Activated T-cell treated with anti-CD3 and anti-CD28 coated beads, Interleukin-2, amount 50 U/mL, for 48 hours (primary cell): ENCODE measurements around the gene RIN2.

Source experiments
- DNase-seq, 2 experiments: peaks; one replicate each; pipeline ENCODE4 v3.0.0-alpha.2; 2020

Gene RIN2

DNA sequence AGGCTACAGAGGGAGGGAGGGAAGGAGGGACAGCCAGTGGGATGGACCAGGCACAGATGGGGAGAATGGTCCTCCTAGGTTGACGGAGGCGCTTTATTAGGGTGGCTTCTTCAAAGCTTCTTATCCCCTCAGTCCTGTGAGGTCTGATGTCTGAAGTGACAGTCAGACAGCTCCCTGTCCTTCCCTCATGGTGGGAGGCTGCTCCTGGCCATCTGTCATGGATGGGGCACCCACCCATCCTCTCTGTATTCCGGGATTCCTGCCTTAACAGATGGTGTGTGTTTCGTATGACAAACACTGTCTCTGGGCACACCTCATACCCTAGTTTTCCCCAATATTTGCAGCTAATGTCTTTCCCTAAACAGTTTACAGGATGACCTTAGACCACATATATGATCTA, 7.9 kb downstream of the RIN2 start:
- DNase-seq, result no peak

DNA sequence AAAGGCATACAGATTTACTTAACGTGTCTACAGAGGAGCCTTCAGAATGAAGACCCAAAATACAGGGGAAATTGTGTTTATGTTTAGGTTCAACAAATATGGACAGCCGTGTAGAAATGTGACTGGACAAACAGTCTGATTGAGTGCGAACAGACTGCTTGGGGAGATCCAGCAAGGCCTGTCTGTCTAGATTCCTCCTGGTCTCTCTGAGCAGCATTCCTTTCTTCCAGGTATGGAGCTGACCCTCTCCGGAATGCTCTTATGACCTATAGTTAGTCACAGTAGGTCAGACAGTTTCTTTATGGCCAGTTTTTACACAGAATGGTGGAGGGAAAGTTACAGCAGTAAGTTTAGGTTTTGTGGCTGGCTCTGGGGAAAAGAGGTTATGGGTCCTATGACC, 9.0 kb downstream of the RIN2 start:
- DNase-seq, result no peak

DNA sequence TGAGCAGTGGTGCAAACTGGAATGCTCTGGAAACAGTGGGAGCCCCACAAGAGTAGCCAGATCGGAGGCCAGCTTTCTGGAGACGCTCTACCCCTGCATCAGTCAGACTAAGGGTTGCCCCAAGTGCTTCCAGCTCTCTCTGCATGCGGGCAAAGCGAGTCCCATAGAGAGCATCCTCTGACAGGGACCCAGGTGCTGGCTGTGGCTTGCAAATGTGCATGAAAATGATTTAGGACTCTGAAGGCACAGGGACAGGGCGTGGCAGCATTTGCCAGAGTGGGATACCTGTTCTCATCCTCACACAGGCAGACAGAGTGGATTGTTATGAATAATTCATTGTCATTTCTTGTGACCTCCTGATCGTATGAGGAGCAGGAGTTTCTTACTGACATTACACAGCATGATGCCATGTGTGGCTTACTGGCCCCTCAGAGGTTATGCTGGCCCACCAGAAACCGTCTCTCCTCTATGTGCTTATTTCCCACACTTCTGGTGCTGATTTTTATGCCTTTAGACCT, 10.3 kb downstream of the RIN2 start:
- no peak for DNase-seq

GRCh38 chr20:19769507-19769906, 11.4 kb downstream of the RIN2 start:
- no peak for DNase-seq

GRCh38 chr20:19770375-19770774, 12.3 kb downstream of the RIN2 start:
- DNase-seq, result no peak

DNA sequence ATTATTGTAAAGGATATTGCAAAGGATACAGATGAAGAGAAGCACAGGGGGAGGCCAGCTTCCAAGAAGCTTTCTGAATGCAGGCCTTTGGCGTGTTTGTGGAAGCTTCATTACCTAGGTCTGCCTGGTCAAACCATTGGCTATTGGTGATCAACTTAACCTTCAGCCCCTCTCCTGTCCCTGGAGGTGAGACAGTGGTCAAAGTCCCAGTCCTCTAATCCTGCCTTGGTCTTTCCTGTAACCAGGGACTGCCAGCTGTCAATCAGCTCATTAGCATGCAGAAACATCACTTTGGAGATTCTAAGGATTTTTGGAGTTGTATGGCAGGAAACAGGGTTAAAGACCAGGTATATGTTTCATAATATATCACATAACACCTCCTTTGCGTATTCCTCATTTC, 13.0 kb downstream of the RIN2 start:
- no peak for DNase-seq

- no peak for DNase-seq
Measured at GRCh38 chr20:19773471-19773870, 15.4 kb downstream of the RIN2 start.

GRCh38 chr20:19774135-19774933, 16.3 kb downstream of the RIN2 start:
- DNase-seq, result no peak

GRCh38 chr20:19775353-19776253, 17.5 kb downstream of the RIN2 start:
- DNase-seq, result no peak

DNA sequence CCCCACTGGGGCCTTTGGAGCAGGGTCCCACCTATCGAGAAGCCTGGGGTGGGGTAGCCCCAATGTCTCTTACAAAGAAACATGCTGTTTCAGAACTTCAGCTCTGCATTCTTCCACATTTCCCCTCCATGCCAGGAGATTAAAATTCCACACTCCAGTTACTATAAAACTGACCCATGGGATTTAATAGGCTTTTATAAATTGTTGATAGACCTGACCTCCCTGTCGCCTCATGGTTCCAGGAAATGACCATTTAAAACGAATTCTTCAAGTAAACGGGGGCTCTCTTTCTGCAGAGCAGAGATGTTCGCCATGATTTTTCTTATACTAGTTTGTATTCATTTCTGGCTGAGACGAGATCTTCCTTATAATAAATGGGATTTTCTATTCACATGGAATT, 19.3 kb downstream of the RIN2 start:
- no peak for DNase-seq

DNA sequence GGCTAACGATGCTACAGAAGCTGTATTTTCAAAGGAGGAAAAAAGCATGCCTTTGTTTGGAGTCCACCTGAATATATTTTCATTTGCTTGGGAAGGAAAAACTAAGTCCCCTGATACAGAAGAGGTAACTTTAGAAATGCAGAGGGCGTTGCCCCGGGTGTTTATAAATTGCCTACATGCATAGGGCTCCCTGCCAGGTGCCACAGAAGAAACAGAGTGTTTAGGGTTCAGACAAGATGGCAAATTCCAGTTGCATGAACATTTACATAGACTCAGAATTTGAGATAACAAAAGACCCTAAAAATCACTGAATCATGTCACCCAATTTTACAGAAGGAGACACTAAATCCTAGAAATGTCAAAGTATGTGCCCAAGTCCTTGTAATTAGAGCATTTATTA, 19.9 kb downstream of the RIN2 start:
- no peak for DNase-seq

DNA sequence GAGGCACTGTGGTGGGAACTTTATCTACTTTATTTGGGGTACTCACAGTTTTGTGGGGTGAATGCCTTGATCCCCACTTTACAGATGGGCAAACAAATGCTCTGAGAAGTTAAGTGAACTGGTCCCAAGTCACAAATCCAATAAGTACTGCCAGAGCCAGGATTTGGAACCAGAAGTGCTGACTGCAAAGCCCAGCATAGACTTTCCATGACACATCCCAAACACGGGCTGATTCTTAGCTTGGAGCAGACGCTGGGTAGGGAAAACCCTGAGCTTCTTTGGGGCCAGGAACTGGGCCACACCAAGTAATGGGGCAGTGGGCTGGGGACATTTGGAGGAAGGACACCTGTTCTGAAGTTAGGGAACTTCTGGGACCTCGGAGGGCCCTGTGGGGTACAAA, 20.3 kb downstream of the RIN2 start:
- no peak for DNase-seq

- no peak for DNase-seq
Measured at GRCh38 chr20:19779634-19780033, 21.6 kb downstream of the RIN2 start.

- DNase-seq, result no peak
Measured at GRCh38 chr20:19780261-19780660, 22.2 kb downstream of the RIN2 start.

DNA sequence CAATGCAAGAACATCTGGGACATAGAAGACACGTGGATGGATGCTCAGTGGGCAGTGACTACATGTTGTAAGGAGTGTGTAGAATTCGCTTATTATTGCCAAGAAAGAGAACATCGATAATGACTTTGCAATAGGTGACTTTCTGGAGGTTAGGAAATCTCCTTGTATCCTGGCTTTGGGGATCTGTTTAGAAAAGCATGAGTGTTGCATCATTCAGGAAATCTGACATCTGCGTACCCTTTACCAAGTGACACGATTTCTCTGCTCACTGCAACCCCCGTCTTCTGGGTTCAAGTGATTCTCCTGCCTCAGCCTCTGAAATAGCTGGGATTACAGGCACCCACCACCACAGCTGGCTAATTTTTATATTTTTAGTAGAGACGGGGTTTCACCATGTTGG, 23.2 kb downstream of the RIN2 start:
- DNase-seq, result no peak

DNA sequence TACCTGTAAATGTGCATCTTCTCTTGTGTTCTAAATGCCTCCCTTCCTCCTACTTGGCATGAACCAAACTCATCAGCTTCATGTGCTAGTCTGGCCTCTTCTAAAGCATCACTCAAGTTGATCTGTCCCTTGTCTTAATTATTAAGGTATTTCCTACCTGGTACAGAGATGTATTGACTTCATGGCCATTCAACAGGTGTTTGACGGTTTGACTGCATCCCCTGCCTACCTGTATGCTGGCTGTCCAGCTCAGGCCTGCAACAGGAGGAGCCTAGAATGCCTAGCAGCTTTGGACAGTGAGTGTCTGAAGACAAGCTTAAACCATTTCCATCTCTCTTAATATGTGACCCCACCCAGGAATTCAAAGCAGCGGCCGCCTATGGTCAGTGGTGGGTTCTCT, 24.6 kb downstream of the RIN2 start:
- DNase-seq, result no peak

DNA sequence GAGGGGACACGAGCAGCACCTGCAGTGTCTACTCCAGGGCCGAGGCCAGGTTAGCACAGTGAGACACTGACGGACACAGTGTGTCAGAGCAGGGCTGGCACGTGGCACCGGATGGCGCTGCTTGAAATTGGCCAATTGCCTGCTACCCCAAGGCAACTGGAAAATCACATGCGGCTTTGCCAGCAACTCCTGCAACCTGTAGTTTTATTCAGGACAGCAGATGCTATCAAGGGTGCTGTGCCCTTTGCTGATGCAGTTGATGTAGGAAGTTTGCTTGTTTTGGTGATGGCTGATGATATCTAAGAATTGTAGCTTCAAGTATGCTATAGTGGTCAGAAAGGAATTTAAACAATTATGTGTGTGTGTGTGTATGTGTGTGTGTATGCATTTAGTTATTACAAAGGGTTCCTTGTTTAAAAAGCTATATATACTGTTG, 25.9 kb downstream of the RIN2 start:
- no peak for DNase-seq

- peak; percentile 31 to 44 for DNase-seq
Measured at GRCh38 chr20:19784511-19785172, 26.6 kb downstream of the RIN2 start.

DNA sequence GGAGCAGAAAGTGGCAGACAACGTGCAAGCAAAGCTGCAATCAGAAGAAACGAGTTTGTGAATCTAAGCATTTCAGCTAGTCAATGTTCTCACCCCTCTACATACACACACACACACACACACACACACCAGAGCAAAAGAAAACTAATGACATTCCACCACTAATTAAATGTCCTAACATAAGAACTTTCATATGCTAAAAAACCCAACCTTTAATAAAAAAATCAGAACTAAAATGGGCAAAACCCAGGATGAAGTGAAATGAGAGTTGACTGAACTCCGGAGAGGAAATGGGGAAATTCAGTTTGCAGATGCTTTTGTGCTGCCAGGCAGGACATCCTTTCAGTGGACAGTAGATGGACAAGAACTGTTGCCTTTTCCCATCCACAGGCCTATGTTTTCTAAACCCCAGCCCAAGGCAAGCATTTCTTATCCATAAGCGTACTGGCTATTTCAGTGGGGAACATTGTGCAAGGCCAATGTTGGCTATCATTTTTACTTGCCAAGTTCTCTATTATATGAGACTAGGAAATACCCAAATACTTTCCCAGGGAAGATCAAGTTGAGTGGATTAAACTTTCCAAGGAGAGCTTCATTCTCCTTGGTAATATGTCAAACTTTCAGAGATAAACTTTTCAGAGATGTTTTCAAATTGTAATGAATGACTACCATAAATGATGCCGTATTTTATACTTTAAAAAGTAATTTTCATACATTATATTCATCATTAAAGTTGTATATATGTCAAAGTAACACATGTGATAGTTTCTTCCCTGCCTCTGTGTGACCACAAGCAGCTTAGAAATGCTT, 27.3 kb downstream of the RIN2 start:
- no peak for DNase-seq

DNA sequence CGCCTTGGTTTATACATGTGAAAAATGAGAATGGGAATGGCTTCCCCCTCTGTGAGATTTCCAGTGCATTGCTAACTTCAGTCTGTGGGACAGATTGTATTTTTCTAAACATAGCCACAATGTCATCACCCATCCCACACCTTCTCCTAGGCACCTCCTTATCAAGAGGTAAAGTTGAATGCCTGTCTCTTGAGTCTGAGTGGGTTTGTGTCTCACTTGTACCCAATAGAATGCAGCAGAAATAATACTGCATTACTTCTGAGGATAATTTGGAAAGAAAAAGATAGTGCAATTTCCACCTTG, 27.9 kb downstream of the RIN2 start:
- DNase-seq, result no peak

DNA sequence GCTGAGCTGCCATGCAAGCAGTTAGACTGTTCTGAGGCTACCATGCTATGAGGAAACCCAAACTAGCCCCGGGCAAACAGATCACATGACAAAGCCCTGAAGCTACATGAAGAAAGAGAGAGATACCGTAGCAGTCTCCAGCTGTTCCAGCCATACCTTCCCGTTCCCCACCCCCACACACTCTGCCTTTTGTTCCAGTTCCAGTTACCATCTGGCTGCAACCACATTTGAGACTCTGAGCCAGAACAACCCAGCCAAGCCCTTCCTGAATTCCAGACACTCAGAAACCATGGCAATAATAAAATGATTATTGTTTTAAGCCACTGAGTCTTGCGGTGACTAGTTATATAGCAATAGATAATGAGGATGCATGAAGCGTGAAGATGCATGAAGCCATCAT, 28.3 kb downstream of the RIN2 start:
- DNase-seq, result no peak

DNA sequence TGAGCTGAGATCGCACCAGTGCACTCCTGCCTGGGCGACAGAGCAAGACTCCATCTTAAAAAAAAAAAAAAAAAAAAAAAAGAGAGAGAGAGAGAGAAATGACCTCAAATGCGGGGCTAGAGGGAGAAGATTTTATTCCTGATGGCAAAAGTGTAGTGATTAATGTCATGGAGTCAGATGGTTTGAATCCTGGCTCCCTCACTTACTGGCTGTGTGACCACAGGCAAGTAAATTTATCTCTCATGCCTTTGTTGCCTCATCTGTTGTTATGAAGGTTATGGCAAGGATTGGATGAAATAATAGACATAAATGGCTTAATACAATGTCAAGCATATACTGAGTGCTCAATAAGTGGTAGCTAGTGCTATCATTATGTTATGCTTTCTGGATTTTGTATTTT, 29.3 kb downstream of the RIN2 start:
- no peak for DNase-seq

DNA sequence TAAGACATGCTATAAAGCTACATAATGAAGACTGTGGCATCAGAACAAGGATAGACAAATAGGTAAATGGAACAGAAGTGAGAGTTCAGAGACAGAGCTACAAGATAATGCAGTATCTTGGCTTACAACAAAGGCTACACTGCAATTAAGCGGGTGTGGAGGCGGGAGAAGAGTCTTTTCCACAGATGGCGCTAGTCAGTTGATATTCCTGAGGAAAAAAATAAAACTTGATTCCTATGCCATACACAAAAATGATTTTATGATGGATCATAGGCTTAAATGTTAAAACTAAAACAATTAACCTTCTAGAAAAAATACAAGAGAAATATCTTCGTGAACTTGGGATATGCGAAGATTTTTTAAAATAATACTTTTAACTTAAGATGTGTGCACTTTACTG, 31.0 kb downstream of the RIN2 start:
- no peak for DNase-seq
